ENCODE data around the gene INTS13. TPM values are rescaled to one million over a fixed set of nuclear protein-coding genes. Genes with fewer than 3 reads are reported as not detected.
"Not testable (repeated sequence)": the region's sequence is repeated elsewhere in the genome, so short reads cannot be mapped to it uniquely, and the experiment has no call there.

The INTS13 gene
- total RNA-seq, 1 donor from 2014 or later = 24.4 TPM

GRCh38 chr12:26918321-26919215, 19.2 kb downstream of the INTS13 start:
- no peaks in the 10 kb centered on the region for H3K9me3 ChIP-seq (replicated peaks)
- H3K27me3 ChIP-seq (ENCODE audit: low read depth) = no peaks in the 10 kb centered on the region
- intact Hi-C loops (cut with micrococcal nuclease) = no loop called here
- H3K36me3 ChIP-seq = peaks cover 78% of the 10 kb centered on the region
- no peak overlapping the region for H3K4me3 ChIP-seq
- H3K4me1 ChIP-seq = no peaks in the 10 kb centered on the region
- TF ChIP-seq CTCF (IDR thresholded peaks at IDR 0.05; ENCODE audit: borderline replicate concordance) = peak; percentile 24
- H3K27ac ChIP-seq (replicated peaks) = no peak overlapping the region
- DNase-seq = no peak

- Histone ChIP-seq H3K4me1 (peaks cover 9% of the 10 kb centered on the region), H3K9me3 (replicated peaks) (peaks cover 7% of the 10 kb centered on the region), H3K4me3 (no peak overlapping the region), H3K27ac (replicated peaks) (no peak overlapping the region), H3K36me3 (peaks cover 70% of the 10 kb centered on the region), H3K27me3 (ENCODE audit: low read depth) (no peaks in the 10 kb centered on the region)
- no peak for DNase-seq
- no peak for TF ChIP-seq CTCF (IDR thresholded peaks at IDR 0.05; ENCODE audit: borderline replicate concordance)
- intact Hi-C loops (cut with micrococcal nuclease) = no loop called here
Observed at GRCh38 chr12:26906704-26907103, 31.1 kb downstream of the INTS13 start.

- Histone ChIP-seq H3K4me1 (peaks cover 9% of the 10 kb centered on the region), H3K9me3 (replicated peaks) (peaks cover 7% of the 10 kb centered on the region), H3K4me3 (no peak overlapping the region), H3K36me3 (peaks cover 68% of the 10 kb centered on the region), H3K27me3 (ENCODE audit: low read depth) (no peaks in the 10 kb centered on the region), H3K27ac (replicated peaks) (no peak overlapping the region)
- intact Hi-C loops (cut with micrococcal nuclease) = no loop called here
- no peak for DNase-seq
- TF ChIP-seq CTCF (IDR thresholded peaks at IDR 0.05; ENCODE audit: borderline replicate concordance) = no peak
Observed at GRCh38 chr12:26906024-26906423, 31.8 kb downstream of the INTS13 start.

GRCh38 chr12:26903396-26903795, 34.4 kb downstream of the INTS13 start:
- peaks cover 68% of the 10 kb centered on the region for H3K36me3 ChIP-seq
- intact Hi-C loops (cut with micrococcal nuclease) = not testable (repeated sequence)

GRCh38 chr12:26896913-26897312, 40.9 kb downstream of the INTS13 start:
- H3K4me3 ChIP-seq = no peak overlapping the region
- H3K27ac ChIP-seq (replicated peaks) = no peak overlapping the region
- peaks cover 4% of the 10 kb centered on the region for H3K9me3 ChIP-seq (replicated peaks)
- no peaks in the 10 kb centered on the region for H3K27me3 ChIP-seq (ENCODE audit: low read depth)
- intact Hi-C loops (cut with micrococcal nuclease) = no loop called here
- no peak for TF ChIP-seq CTCF (IDR thresholded peaks at IDR 0.05; ENCODE audit: borderline replicate concordance)
- H3K36me3 ChIP-seq = peaks cover 37% of the 10 kb centered on the region
- no peaks in the 10 kb centered on the region for H3K4me1 ChIP-seq
- no peak for DNase-seq

More at GRCh38 chr12:26903396-26903795, 34.4 kb downstream of the INTS13 start:
- H3K9me3 ChIP-seq (replicated peaks) = peaks cover 11% of the 10 kb centered on the region
- H3K4me3 ChIP-seq; H3K27me3 ChIP-seq (ENCODE audit: low read depth); H3K4me1 ChIP-seq; H3K27ac ChIP-seq (replicated peaks); DNase-seq: not testable (repeated sequence)

- Histone ChIP-seq H3K27me3 (ENCODE audit: low read depth) (no peaks in the 10 kb centered on the region), H3K36me3 (peaks cover 27% of the 10 kb centered on the region), H3K4me3 (no peak overlapping the region), H3K27ac (replicated peaks) (no peak overlapping the region), H3K9me3 (replicated peaks) (peaks cover 4% of the 10 kb centered on the region), H3K4me1 (no peaks in the 10 kb centered on the region)
- intact Hi-C loops (cut with micrococcal nuclease) = no loop called here
- no peak for TF ChIP-seq CTCF (IDR thresholded peaks at IDR 0.05; ENCODE audit: borderline replicate concordance)
- no peak for DNase-seq
Observed at GRCh38 chr12:26895672-26896071, 42.1 kb downstream of the INTS13 start.
